Epithelial cell of prostate (primary cell): Measurements from ENCODE around the gene FBXW2.

ENCODE experiments used
- DNase-seq: peaks from one replicate; pipeline ENCODE4 v3.0.0-alpha.2; 2011; ENCODE audit warnings: low read depth, low spot score
- H3K27ac ChIP-seq: fragments of 450-650 bp; 2 replicates; pipeline ENCODE4 v1.5.1; 2017; ENCODE audit warnings: mild to moderate bottlenecking

The FBXW2 gene

DNA sequence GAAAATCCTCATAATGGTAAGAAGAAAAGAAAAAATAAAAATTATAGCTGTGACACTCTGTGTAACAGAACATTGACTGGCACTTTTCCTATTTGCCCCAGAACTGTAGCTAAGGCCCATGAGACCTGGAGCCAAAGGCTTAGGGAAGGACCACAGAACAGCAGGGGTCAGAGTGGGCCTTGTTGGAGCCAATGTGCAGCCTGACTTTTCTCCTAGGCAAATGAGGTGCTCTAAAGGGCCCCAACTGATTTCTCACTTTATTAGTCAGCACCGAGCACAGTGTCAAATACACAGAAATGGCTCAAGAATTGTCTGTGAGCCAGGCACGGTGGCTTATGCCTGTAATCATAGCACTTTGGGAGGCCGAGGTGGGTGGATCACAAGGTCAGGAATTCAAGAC, 74.9 kb downstream of the FBXW2 start:
- DNase-seq: no peak
- no peak overlapping the region for H3K27ac ChIP-seq

DNA sequence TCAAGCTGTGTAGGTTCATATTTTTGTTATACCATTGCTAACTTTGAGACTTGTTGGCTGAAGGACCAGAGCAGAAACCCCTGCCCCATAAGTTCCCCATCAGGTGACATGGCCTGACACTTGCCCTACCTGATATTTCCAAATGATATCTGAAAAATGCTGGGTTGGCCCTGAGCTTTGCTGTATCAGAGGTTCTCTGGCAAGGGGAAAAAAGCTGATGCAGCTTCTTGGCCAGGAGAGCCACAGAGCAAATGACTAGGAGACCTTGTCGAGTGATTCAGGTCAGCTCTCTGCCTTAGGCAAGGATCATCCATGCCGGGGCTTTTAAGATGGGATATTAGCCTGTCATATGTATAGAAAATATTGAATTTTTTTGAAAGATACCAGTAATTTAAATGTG, 76.0 kb downstream of the FBXW2 start:
- no peak overlapping the region for H3K27ac ChIP-seq
- DNase-seq: no peak

DNA sequence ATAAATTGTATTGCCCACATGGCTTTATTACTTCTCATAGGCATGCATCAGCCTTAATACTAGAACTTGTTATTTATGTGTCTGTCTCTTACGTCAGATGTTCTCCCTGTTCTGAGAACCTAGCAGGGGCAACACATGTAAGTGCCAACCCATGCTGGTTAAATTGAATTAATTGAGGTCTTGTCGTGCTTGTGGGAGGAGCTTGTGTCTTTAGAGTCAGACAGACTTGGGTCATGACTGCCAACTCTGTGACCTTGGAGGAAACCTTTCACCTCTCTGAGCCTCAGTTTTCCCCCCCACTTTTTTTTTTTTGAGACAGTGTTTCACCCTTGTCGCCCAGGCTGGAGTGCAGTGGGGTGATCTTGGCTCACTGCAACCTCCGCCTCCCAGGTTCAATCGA, 76.7 kb downstream of the FBXW2 start:
- DNase-seq: no peak
- no peak overlapping the region for H3K27ac ChIP-seq

DNA sequence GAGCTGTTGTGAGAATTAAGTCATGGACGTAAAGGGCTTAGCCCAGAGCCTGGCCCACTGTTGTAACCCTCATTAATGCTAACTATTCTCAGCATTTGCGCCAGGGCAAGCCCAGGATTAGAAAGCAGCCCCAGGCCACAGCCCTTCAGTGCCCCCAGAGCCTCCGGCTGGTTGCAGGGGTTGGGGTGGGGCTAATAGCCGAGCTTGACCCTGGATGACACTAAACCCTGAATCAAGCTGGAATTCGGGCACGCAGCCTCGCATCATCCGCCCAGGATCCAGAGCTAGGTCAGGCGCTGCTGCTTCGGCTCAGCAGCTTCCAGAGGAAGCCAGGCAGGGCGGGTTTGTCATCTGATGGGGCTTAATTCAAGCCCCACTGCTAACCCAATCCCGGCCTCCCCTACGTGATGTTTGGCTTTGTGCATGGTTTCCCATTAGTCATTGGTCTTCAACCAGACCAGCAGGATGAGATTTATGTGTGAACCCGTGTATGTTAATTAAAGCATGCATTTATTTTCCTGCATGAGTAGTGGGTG, 77.8 kb downstream of the FBXW2 start:
- peak overlapping the region; percentile 67 for H3K27ac ChIP-seq
- DNase-seq: no peak

DNA sequence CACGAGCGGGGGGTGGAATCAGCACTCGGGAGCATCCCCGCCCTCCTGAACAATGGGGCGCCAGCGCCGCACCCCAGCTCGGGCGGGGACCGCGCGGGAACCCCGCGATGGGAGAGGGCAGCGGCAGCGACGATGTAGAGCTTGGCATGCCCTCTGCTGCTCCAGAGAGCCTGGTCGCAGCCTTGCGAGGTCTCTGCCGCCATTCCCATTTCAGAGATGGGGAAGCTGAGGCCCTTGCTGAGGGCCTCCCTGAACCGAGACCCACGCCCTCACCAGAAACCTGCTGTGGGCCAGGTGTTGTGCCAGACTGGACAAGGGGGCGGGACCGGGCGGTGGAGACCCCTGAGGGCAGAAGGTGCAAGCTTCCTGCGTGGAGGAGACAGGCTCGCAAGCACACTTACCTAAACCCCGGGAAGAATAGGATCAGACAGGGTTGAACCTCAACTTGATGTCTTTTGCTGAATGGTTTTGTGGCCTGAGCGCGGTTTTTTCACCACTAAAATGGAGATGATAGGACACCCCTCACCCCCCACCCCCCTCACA, 78.3 kb downstream of the FBXW2 start:
- no peak for DNase-seq
- peak overlapping the region; percentile 67 for H3K27ac ChIP-seq

DNA sequence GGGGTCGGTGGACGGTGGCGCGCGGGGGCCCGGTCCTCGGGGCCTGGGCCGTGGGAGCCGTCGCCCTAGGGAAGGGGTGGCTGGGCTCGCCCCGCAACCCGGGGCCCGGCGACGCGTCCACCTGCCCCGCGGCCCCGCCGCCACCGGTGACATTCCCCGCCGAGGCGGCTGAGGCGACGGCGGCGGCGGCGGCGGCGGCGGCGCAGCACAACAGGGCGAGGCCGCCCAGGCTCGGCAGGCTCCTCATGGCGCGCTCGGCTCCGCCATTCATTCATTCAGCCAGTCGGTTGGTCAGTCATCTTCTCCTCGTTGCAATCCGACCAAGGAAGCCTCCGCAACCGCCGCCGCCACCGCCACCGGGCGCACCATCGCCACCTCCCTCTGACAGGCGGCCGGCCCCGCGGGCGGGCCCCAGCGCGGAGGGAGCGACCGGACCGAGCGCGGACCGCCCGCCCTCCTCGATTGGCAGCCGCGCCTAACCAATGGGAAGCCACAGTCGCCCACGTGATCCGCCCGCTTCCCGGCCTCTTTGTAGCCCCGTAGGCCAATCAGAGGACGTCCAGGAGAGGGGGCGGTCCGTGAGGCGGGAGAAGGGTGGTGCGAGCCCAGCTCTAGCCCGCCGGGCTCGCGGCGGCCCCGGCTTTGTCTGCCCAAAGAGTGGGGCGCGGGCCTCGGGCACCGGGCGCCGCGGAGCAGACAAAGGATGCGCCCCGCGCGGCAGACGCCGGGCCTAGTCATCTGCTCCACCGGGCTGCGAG, 78.9 kb downstream of the FBXW2 start, which contains the start of gene MEGF9:
Gene MEGF9 (minus strand): TSS at position 383 of the 758 bp plus-strand sequence. CDS start 112 bp downstream, at position 271.
- DNase-seq: peak; percentile 85
- H3K27ac ChIP-seq: peak within 1 kb of the TSS; percentile 67

DNA sequence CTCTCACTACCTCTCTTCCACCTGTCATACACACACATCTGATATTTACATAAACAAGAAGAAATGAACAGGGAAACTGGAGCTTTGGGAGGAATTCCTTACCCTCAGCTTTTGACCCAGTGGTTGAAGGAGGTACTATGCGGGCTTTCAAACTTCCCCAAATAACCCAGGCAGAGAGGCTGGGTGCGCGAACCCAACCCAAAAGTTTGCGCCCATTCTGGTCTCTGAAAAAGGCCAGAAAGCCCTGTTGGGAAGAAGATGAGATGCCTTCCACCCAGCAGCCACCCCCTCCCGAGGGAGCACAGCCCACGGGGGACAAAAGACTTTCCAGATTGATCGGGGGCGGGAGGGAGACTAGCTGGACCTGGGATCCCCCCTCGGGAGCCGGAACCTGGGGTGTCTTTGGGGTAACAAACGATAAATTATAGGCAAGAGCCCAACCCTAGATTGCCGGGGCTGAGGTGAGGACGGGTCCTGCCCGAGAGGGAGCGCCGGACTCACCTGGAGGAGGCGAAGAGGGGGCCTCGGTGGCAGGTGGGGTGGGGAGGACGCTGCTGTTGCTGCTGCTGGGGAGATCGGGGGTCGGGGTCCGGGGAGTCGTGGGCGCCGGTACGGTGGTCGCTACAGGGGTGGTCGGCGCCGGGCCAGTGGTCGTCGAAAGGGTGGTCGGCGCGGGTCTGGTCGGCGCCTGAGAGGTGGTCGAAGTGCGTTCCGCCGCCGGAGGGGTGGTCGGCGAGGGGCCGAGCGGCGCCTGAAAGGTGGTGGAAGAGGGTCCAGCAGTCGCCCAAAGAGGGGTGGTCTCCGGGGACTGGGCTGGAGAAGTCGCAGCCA, 79.7 kb downstream of the FBXW2 start:
- DNase-seq: no peak
- peak overlapping the region; percentile 67 for H3K27ac ChIP-seq

DNA sequence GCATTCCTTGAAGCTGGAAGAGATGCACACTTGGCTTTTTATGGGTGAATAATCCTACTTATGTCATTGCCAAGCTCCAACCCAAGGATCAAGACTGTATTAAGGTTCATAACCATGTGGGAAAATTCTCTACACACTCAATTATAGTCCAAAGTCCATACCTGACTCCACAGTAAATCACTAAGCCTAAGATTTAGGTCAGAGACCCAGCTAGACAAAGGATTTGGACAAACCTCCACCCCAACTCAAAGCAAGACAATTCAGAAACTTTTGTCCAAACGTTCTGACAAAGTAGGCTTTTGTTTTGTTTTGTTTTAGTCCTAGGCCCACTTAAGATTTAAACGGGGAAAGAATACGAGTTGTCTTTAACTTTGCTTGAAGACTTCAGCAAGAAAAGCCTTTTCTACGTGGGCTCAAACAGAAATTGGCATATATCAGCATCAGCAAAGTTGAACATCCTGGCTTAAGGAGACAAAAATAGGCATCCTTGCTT, 80.6 kb downstream of the FBXW2 start:
- H3K27ac ChIP-seq: peak overlapping the region; percentile 67
- DNase-seq: no peak

DNA sequence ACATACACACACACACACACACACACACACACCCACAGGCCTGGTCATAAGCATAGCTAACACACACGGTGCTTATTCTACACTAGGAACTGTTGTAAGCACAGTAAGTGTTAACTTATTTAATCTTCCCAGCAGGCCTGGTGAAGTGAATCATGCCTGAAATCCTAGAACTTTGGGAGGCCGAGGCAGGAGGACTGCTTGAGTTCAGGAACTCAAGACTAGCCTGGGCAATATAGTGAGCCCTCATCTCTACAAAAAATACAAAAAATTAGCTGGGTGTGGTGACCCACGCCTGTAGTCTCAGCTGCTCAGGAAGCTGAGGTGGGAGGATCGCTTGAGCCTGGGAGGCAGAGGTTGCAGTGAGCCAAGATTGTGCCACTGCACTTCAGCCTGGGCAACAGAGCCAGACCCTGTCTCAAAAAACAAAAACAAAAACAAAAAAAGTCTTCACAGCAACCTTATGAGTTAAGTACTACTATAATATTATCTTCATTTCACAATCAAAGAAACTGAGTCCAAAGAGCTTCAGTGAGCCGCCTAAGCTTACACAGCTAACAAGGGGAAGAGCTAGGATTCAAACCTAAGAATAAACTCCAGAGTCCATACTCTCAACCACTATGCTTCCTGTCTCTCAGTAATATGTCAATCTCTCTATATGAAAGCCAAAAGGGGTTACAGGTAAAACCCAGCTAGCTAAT, 81.2 kb downstream of the FBXW2 start:
- DNase-seq: no peak
- H3K27ac ChIP-seq: peak overlapping the region; percentile 67

DNA sequence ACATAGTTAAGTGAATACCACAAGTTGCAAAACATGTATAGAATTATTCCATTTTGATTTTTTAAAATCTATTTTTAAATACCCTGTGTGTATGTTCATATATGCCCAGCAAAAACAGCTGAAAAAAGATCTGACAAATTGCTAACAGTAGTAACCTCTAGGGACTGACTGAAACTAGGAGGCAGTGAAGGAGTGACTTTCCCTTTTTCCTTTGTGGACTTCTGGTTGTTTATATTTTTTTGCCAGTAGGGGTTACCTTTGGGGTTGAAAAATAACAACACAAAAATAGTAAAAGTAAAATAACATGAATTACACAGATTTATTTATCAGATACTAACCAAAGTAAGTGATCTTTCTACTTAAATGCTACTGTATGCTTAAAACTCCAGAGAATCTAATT, 81.9 kb downstream of the FBXW2 start:
- H3K27ac ChIP-seq: peak overlapping the region; percentile 67
- DNase-seq: no peak

DNA sequence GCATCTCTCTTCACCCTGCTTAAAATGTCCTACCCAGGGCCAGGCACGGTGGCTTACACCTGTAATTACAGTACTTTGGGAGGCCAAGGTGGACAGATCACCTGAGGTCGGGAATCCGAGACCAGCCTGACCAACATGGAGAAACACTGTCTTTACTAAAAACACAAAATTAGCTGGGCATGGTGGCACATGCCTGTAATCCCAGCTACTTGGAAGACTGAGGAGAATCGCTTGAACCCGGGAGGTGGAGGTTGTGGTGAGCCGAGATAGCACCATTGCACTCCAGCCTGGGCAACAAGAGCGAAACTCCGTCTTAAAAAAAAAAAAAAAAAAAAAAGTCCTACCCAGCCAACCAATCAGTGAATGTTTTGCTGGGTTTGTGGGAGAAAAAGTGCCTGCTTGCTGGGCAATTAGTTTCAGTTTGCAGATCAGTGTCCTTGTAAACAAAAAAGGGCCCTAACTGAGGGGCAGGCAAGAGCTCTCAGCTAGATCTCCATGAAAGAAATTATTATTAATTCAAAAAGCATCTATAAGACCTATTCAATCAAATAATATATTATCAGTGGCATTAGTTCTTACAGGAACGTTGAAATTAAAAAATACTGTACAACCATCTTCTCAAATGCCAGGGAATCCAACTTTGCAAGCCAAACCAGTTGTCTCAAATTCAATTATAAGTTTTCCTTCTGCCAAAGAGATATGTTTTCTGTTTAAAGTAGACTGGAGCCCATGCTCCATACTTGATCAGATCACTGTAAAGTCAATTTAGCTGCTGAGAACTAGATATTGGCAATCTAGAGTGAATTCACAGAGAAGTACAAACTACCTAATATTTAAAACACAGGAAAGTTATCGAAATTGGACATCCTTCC, 82.9 kb downstream of the FBXW2 start:
- no peak for DNase-seq
- H3K27ac ChIP-seq: peak overlapping the region; percentile 67

DNA sequence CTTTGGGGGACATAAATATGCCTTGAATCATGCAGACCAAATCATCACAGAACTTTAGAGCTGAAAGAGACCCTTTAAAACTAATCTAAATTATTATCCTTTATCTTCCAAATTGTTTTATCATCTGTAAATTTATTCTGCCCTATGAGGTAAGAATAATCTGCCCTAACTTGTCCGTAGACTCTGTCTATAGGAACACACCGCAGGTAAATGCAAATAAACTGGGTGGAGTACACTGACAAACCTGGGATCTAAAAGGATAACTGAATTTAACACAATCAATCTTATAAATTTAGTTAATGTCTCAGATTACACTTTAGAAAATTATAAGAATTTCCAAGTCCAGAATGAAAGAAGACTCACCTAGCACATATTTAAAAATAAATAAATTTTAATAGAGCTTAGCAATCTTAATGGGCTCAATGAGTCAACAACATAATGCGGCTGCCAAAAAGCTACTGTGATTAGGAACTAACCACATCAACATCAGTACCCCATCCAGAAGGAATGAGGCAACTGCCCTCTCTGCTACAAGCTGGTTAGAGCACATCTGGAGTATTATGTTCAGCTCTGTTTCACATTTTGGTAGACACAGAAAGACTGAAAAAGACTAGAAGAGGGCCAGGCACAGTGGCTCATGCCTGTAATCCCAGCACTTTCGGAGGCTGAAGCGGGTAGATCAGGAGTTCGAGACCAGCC, 84.5 kb downstream of the FBXW2 start:
- DNase-seq: peak; percentile 64
- H3K27ac ChIP-seq: peak overlapping the region; percentile 67

DNA sequence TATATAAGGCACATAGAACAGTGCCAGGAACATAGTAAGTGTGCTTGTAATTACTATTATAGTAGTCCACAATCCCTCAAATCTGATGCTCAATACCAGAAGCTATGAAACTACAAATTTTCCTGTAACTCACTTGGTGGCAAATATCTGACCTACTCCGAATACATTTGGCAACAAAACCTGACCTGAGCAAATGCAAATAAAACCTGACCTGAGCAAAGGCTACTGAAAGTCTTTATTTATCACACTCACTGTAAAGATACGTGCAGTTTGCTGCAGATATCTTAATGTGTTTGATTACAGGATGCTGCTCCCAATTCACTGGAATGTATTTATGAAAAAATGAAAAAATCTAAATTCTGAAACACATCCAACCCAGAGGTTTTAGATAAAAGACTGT, 86.0 kb downstream of the FBXW2 start:
- DNase-seq: no peak
- no peak overlapping the region for H3K27ac ChIP-seq
